GM12878 (cell line): ENCODE data around the gene CCDC141. TPM values are rescaled to one million over a fixed set of nuclear protein-coding genes. Genes with fewer than 3 reads are reported as not detected.

Source experiments
- ATAC-seq: fragments of 200-7000 bp; cut with Tn5 transposase; 3 replicates; pipeline ENCODE4 v1.9.1; 2020; ENCODE audit warnings: mild to moderate bottlenecking, moderate library complexity
- BruUV-seq: library from RNA; stranded (reverse); fragments of 400-500 nt; replicated peaks from 2 replicates; lab custom pipeline; 2021; lab: Mats Ljungman, UMichigan
- CTCF ChIA-PET: fragments of 300-600 bp; sonication (Branson Sonifier 250); formaldehyde crosslinking; extraction: SDS; loops from one replicate; lab custom pipeline; 2021; ENCODE audit warnings: inconsistent platforms; lab: Yijun Ruan, JAX
- POLR2A ChIA-PET: fragments of 350-600 bp; formaldehyde crosslinking; extraction: SDS; loops from one replicate; lab custom pipeline; 2021; ENCODE audit warnings: inconsistent platforms; lab: Charles Lee
- RAD21 ChIA-PET: fragments of 300-600 bp; sonication (Branson Sonifier 250); formaldehyde crosslinking; loops from one replicate; lab custom pipeline; 2023; ENCODE audit warnings: antibody characterized with exemption; ENCODE audit not compliant: unreplicated experiment; lab: Charles Lee
- SMC1A ChIA-PET: fragments of 300-600 bp; sonication (Branson Sonifier 250); formaldehyde crosslinking; loops from one replicate; lab custom pipeline; 2023; ENCODE audit not compliant: unreplicated experiment, uncharacterized antibody; lab: Charles Lee
- DNase-seq: peaks from one replicate; pipeline ENCODE4 v3.0.0-alpha.2; 2011; ENCODE audit warnings: low read depth, low spot score
- FAIRE-seq: peaks from 3 replicates; lab custom pipeline; 2011; peaks lifted over from hg19 to GRCh38; lab: Jason Lieb, UNC
- H2AFZ ChIP-seq: 2 replicates; pipeline ENCODE4 v1.6.0; 2011; ENCODE audit warnings: low read depth, low read length, control low read depth; ENCODE audit not compliant: control insufficient read depth
- H3K27ac ChIP-seq: 2 replicates; pipeline ENCODE4 v1.5.1; 2011; ENCODE audit warnings: control low read depth; ENCODE audit not compliant: control insufficient read depth, insufficient read depth
- H3K27me3 ChIP-seq, 2 experiments: replicated peaks in 1 of 2; 2 replicates each; pipeline versions ENCODE4 v1.6.0 to v1.6.1; 2011; ENCODE audit warnings: low read length in 1 of 2; ENCODE audit not compliant: control insufficient read depth in 2 of 2, insufficient read depth in 2 of 2
- H3K36me3 ChIP-seq, 2 experiments: 2 replicates each; pipeline ENCODE4 v1.5.1; 2011; ENCODE audit warnings: low read length in 1 of 2; ENCODE audit not compliant: control insufficient read depth in 2 of 2, insufficient read depth in 2 of 2
- H3K4me1 ChIP-seq: 2 replicates; pipeline ENCODE4 v1.6.1; 2011; ENCODE audit warnings: mild to moderate bottlenecking, low read length, moderate library complexity, mixed read lengths; ENCODE audit not compliant: control insufficient read depth, insufficient read depth
- H3K4me2 ChIP-seq: 2 replicates; pipeline ENCODE4 v1.6.0; 2011; ENCODE audit warnings: control low read depth; ENCODE audit not compliant: control insufficient read depth, insufficient read depth
- H3K4me3 ChIP-seq: fragments of 200-600 bp; sonication (generic); 2 replicates; pipeline ENCODE4 v1.5.1; 2016
- H3K79me2 ChIP-seq: 2 replicates; pipeline ENCODE4 v1.6.0; 2011; ENCODE audit warnings: low read length; ENCODE audit not compliant: control insufficient read depth, insufficient read depth
- H3K9ac ChIP-seq: 2 replicates; pipeline ENCODE4 v1.8.0; 2011; ENCODE audit warnings: low read length, control low read depth, mixed read lengths; ENCODE audit not compliant: control insufficient read depth, insufficient read depth
- H3K9me3 ChIP-seq: replicated peaks from 3 replicates; pipeline ENCODE4 v1.5.1; 2011; ENCODE audit warnings: mild to moderate bottlenecking, low read length; ENCODE audit not compliant: control insufficient read depth, insufficient read depth
- H4K20me1 ChIP-seq: 2 replicates; pipeline ENCODE4 v1.6.0; 2011; ENCODE audit not compliant: control insufficient read depth, insufficient read depth
- ETV6 ChIP-seq, 2 experiments: fragments of 450-650 bp in 1 of 2; IDR thresholded peaks in 1 of 2; conservative IDR thresholded peaks in 1 of 2; 2 replicates each; pipeline ENCODE4 v1.6.1; 2014; ENCODE audit warnings: antibody characterized with exemption in 1 of 2, borderline replicate concordance in 1 of 2, low read depth in 1 of 2, mild to moderate bottlenecking in 1 of 2, moderate library complexity in 1 of 2
- MYB ChIP-seq: fragments of 150-350 bp; IDR thresholded peaks from 2 replicates; pipeline ENCODE4 v1.6.1; 2014; ENCODE audit warnings: mild to moderate bottlenecking, low read depth, low read length, borderline replicate concordance
- RUNX3 ChIP-seq: IDR thresholded peaks from 2 replicates; pipeline ENCODE4 v1.6.1; 2012; ENCODE audit warnings: low read length, inconsistent platforms
- TCF7 ChIP-seq: IDR thresholded peaks from 2 replicates; pipeline ENCODE4 v1.6.1; 2014; ENCODE audit warnings: antibody characterized with exemption, borderline replicate concordance
- WRNIP1 ChIP-seq: IDR thresholded peaks from 2 replicates; pipeline ENCODE4 v1.6.1; 2011; ENCODE audit warnings: low read depth, low read length, improper control_type of control experiment, borderline replicate concordance
- ZBTB40 ChIP-seq: fragments of 450-650 bp; IDR thresholded peaks from 2 replicates; pipeline ENCODE4 v1.6.1; 2016; ENCODE audit warnings: mild to moderate bottlenecking, moderate library complexity, borderline replicate concordance
- WGBS: methylation state at CpG from one replicate; pipeline ENCODE4 v1.1.6; 2016; ENCODE audit warnings: low lambda C conversion rate; ENCODE audit not compliant: insufficient replicate concordance, insufficient coverage; ENCODE audit errors: missing lambda C conversion rate; 5-methylcytosine and 5-hydroxymethylcytosine counted together
- in situ Hi-C: fragments of 300-500 bp; cut with MboI; formaldehyde crosslinking; loops from 9 replicates; pipeline ENCODE4 v1.14.3; 2018; ENCODE audit warnings: mixed read lengths
- intact Hi-C: fragments of 100-400 bp; cut with micrococcal nuclease; formaldehyde crosslinking; loops from one replicate; pipeline ENCODE4 v1.14.2; 2022; ENCODE audit not compliant: unreplicated experiment
- polyA plus RNA-seq, 11 experiments: library from polyadenylated mRNA; depleted of rRNA in 4 of 11; unstranded in 6 of 11; stranded (reverse) in 5 of 11; fragments of >200 nt; fragmentation: Nextera tagmentation in 4 of 11; fragmentation: Illumina TruSeq in 1 of 11; extraction: Ambion mirVana in 4 of 11; extraction: Trizol in 1 of 11; gene quantifications; 1 replicate in 1 of 11; 2 replicates in 10 of 11; pipeline versions ENCODE4 v1.2.1 to v1.2.3, GENCODE V29; 2011 to 2016; ENCODE audit warnings: inconsistent platforms in 2 of 11, missing spikeins in 2 of 11, low read depth in 1 of 11
- total RNA-seq, 4 experiments: library from RNA; depleted of rRNA in 3 of 4; stranded (reverse); fragments of >200 nt in 3 of 4; fragmentation: Illumina TruSeq in 1 of 4; extraction: Trizol in 1 of 4; gene quantifications; 2 replicates each; pipeline versions ENCODE4 v1.2.1 to v1.2.3, GENCODE V29; 2013 to 2021
- TF ChIP-seq, protein P1 (sequence below): fragments of 150-350 bp; IDR thresholded peaks from 2 replicates; pipeline ENCODE4 v1.6.1; 2016; ENCODE audit warnings: low read depth, low read length
- TF ChIP-seq, protein P2 (sequence below), 3 experiments: IDR thresholded peaks in 2 of 3; conservative IDR thresholded peaks in 1 of 3; 2 replicates each; pipeline ENCODE4 v1.5.1; 2011; ENCODE audit warnings: low read depth in 3 of 3, low read length in 3 of 3, mild to moderate bottlenecking in 3 of 3, control low read depth in 2 of 3, moderate library complexity in 2 of 3, inconsistent platforms in 1 of 3, mixed read lengths in 1 of 3; ENCODE audit not compliant: control insufficient read depth in 2 of 3, insufficient read depth in 1 of 3; ENCODE audit errors: extremely low read depth in 1 of 3

The CCDC141 gene
- total and polyA plus RNA-seq, 10 of the 15 experiments (the other 5 are each of a cell fraction or from before 2014, with no cell fraction given), result 0.84 to 12.5 (median 3.6) TPM

- in situ Hi-C loops (no loop called here), intact Hi-C loops (no loop called here)
- Histone ChIP-seq H3K4me2 (no peak overlapping the region), H3K27ac (no peak overlapping the region), H3K9me3 (no peaks in the 10 kb centered on the region), H4K20me1 (no peaks in the 10 kb centered on the region), H3K9ac (no peak overlapping the region), H3K4me1 (no peaks in the 10 kb centered on the region), H2AFZ (no peak overlapping the region), H3K36me3 (no peaks in the 10 kb centered on the region), H3K79me2 (no peaks in the 10 kb centered on the region), H3K4me3 (no peak overlapping the region), H3K27me3 (no peaks in the 10 kb centered on the region)
- ATAC-seq (no peak), DNase-seq (no peak), FAIRE-seq (no peak)
- ChIA-PET RAD21 (no interaction called here), CTCF (interaction anchor here (1.8 kb wide), 1 partner anchor 10 kb away, joined by 6 read pairs; no protein-coding TSS in a partner anchor), POLR2A (no interaction called here), SMC1A (interaction anchor here (1.0 kb wide), 1 partner anchor 10 kb away, joined by 5 read pairs; no protein-coding TSS in a partner anchor)
- no TSS peak for BruUV-seq
- WGBS, result 64% methylated on average over 3 of the region's 3 CpGs
- TF ChIP-seq, protein P1, sequence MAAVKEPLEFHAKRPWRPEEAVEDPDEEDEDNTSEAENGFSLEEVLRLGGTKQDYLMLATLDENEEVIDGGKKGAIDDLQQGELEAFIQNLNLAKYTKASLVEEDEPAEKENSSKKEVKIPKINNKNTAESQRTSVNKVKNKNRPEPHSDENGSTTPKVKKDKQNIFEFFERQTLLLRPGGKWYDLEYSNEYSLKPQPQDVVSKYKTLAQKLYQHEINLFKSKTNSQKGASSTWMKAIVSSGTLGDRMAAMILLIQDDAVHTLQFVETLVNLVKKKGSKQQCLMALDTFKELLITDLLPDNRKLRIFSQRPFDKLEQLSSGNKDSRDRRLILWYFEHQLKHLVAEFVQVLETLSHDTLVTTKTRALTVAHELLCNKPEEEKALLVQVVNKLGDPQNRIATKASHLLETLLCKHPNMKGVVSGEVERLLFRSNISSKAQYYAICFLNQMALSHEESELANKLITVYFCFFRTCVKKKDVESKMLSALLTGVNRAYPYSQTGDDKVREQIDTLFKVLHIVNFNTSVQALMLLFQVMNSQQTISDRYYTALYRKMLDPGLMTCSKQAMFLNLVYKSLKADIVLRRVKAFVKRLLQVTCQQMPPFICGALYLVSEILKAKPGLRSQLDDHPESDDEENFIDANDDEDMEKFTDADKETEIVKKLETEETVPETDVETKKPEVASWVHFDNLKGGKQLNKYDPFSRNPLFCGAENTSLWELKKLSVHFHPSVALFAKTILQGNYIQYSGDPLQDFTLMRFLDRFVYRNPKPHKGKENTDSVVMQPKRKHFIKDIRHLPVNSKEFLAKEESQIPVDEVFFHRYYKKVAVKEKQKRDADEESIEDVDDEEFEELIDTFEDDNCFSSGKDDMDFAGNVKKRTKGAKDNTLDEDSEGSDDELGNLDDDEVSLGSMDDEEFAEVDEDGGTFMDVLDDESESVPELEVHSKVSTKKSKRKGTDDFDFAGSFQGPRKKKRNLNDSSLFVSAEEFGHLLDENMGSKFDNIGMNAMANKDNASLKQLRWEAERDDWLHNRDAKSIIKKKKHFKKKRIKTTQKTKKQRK, result no peak
- TF ChIP-seq ETV6 (conservative IDR thresholded peaks at IDR 0.05 in 1 of 2, IDR thresholded peaks at IDR 0.05 in 1 of 2; ENCODE audit: borderline replicate concordance in 1 of 2, low read depth in 1 of 2) (no peak), TCF7 (no peak), WRNIP1 (no peak), MYB (no peak), RUNX3 (no peak), ZBTB40 (no peak)
- TF ChIP-seq, protein P2, sequence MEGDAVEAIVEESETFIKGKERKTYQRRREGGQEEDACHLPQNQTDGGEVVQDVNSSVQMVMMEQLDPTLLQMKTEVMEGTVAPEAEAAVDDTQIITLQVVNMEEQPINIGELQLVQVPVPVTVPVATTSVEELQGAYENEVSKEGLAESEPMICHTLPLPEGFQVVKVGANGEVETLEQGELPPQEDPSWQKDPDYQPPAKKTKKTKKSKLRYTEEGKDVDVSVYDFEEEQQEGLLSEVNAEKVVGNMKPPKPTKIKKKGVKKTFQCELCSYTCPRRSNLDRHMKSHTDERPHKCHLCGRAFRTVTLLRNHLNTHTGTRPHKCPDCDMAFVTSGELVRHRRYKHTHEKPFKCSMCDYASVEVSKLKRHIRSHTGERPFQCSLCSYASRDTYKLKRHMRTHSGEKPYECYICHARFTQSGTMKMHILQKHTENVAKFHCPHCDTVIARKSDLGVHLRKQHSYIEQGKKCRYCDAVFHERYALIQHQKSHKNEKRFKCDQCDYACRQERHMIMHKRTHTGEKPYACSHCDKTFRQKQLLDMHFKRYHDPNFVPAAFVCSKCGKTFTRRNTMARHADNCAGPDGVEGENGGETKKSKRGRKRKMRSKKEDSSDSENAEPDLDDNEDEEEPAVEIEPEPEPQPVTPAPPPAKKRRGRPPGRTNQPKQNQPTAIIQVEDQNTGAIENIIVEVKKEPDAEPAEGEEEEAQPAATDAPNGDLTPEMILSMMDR (IDR thresholded peaks at IDR 0.05 in 2 of 3, conservative IDR thresholded peaks at IDR 0.05 in 1 of 3; ENCODE audit: control insufficient read depth in 2 of 3, extremely low read depth in 1 of 3, insufficient read depth in 1 of 3, low read depth in 3 of 3, low read length in 3 of 3), result no peak
These were observed 220.0 kb downstream of the CCDC141 start for GRCh38 chr2:178829981-178830380.
